UCSD-AML1 (cell line): ENCODE data around the gene TTC39A.
A peak's percentile ranks its signal among the peaks of the same experiment; 100 is the strongest.
"Not testable (repeated sequence)": the region's sequence is repeated elsewhere in the genome, so short reads cannot be mapped to it uniquely, and the experiment has no call there.

Source experiments
- DNase-seq: peaks from one replicate; lab custom pipeline; 2025; ENCODE audit not compliant: unreplicated experiment; lab: John Stamatoyannopoulos, UW

Gene TTC39A

DNA sequence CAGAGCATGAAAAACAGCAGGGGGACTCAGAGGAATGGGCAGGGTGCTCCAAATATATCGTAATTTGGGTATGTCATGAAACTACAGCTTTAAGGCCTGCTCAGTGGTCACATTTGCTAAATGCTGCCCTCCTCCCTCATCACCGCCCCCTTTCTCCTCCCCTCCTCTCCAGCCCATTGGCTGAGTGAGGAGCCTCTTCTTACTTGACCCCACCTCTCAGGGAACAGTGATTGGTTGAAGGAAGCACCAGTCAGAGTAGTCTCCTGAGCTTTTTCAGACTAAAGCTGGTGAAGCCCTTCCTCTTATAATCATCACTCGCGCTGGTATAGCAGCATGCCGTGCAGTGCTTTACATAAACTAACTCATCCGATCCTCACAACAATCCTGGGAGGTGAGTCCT lies 10.0 kb upstream of the TTC39A start:
- no peak for DNase-seq

DNA sequence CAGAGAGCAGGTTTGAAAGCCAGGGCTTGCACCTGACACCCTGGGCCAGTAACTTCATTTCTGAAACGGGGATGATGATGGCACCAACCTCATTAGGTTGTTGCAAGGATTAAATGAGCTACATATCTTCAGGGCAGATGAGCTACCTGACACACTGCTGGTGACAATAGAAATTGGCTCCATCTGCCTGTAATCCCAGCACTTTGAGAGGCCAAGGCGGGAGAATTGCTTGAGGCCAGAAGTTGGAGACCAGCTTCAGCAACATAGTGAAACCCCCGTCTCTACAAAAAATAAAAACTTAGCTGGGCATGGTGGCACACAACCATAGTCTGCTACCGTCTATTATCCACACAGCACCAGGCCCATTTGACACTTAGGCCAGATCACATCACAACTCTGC lies 6.3 kb upstream of the TTC39A start:
- DNase-seq, result no peak

GRCh38 chr1:51336004-51336403 lies 5.6 kb upstream of the TTC39A start:
- no peak for DNase-seq

- DNase-seq, result peak; percentile 31
Observed at GRCh38 chr1:51331206-51332100, 1.1 kb upstream of the TTC39A start.

GRCh38 chr1:51329443-51330325 lies 678 bp downstream of the TTC39A start:
- DNase-seq, result no peak

- no peak for DNase-seq
Observed at GRCh38 chr1:51328926-51329325, 1.4 kb downstream of the TTC39A start.

DNA sequence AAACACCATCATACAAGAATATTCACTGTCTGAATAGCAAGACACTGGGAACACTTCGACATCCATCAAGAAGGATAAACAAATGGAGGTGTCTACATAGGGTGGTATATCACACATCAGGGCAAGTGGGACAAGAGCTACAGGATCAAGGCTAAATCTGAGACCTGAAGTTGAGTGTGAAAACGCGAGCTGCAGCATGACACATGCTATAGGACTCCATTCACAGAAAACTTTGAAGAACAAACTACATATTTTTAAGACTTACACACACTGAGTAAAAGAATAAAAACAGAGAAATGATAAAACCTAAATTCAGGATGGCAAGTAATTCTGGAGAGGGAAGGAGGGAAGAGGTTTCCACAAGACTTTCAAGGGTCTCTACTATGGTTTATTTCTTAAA lies 2.1 kb downstream of the TTC39A start:
- DNase-seq, result no peak

DNA sequence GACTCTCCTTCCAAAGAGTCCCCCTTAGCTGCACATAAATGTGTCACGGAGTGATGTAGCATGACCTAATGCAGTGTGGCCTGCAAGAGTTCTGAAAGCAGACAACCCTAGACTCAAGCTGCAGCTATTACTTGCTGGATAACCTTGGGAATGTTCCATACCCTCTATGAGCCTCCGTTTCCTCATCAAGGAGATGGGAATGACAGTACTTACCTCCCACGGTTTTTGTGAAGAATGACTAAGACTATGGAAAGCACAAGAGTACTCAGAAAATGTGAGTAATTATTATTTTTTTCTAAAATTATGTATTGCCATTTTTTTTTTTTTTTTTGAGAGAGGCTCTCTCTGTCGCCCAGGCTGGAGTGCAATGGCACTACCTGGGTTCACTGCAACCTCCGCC lies 3.0 kb downstream of the TTC39A start:
- no peak for DNase-seq

DNA sequence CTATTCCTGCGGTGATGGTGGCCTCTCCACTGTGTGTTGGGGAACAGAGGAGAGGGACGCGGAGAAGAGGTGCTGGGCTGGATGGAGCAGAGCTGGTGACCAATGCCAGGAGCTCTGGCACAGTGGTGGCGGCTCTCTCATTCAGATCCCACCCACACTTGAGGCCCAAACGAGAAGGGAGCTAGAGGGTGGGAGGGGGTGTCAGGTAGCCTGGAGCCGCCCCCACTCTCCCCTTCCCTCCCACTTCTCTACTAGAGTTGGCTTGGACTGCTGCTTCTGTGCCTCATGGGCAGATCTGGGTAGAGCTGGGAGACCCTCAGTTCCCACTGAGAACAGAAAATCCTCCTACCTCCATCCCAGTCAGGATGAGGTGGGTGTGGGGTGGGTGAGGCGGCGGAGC lies 3.5 kb downstream of the TTC39A start:
- no peak for DNase-seq

DNA sequence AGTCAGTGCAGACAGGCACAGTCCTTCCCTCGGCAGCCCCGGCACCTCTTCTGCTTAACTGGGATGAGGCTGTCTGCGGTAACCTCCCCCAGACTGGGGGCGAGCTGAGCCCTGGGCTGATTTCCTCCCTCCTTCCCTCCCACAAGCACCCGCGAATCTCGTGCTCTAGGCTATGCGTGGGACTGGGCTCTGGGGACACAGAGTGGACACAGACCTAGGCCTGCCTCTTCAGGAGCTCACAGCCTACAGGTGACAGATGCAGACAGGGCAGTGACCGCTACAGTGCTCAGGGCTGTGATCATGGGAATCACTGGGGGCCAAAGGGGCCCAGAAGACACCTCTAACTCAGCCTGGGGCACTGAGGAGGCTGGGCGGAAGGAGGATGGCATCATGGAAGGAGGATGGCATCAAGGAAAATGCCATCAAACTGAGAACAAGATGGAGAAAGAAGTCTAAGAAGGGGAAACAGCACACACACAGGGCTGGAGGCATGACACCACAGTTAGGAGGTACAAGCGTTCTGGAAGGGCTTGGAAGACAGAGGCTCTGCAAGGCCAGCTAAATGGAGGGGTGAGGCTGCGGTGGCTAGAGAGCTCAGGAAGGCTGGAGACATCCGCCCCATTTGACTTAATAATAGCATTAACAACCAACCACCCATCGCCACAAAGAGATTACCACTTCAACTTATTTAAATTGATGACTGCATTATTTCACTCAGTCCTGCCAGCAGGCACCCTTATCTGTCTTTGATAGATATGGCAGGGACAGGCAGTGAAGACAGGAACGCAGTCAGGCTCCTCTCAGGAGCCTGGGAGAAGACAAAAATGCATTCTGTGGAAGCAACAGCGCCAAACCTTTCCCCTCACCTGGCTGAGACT lies 4.2 kb downstream of the TTC39A start:
- DNase-seq, result no peak

DNA sequence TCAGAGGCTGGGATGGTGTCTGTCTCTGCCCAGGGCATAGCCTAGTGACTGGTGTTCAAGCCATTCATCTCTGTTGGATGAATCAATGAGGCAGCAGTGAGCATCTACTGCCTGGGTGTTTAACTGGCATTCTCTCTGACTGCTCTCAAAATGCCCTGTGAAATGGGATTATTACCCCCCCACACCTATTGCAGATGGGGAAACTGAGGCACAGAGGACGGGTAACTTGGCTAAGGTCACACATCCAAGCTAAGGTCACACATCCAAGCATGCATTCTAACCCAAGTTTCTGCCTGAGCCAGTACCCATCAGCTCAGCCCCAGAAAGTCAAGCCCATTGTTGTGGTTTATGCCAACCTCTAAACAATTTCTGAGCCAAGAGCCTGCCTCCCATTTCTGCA lies 5.0 kb downstream of the TTC39A start:
- no peak for DNase-seq

GRCh38 chr1:51325011-51325385 lies 5.4 kb downstream of the TTC39A start:
- DNase-seq, result not testable (repeated sequence)

DNA sequence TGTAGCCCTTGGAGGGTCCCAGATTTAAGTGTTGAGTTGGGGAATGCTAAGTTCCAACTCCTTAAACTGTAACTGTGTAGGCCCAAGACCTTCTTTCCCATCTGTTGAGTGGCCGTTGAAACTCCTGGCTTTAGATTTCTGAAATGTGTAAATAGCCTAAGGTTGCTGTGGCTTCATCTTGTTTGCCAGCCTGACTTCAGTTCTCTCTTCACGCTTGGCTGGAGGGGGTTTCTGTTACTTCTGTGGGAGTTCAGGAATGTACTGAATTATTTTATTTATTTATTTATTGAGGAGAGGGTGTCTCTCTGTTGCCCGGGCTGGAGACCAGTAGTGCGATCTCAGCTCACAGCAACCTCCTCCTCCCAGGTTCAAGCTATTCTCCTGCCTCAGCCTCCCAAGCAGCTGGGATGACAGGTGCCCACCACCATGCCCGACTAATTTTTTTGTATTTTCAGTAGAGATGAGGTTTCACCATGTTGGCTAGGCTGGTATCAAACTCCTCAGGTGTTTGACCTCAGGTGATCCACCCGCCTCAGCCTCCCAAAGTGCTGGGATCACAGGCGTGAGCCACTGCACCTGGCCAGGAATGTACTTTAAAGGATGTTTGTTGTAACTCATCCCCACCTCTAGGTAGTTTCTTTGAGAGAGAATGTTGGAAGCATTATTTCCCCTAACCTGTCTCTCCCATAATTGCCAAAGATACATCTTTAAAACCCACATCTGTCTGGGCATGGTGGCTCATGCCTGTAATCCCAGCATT lies 5.9 kb downstream of the TTC39A start:
- DNase-seq, result no peak

DNA sequence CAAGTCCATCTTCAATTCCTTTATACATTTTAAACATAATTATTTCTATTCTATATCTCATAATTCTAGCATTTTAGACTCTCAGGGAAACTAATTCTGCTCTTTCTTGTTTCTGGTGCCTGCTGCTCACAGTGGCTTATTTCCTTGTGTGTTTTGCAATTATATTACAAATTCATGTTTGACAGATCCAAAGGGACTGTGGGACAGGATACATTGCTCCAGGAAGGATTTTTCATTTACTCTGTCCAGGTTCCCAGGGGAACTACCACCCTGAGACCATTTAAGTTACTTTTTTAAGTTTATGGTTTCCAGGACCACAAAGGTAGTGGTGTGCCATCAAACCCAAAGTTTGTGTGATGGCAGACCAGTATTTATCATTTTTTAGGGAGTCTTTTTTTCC lies 6.6 kb downstream of the TTC39A start:
- no peak for DNase-seq

GRCh38 chr1:51322417-51323101 lies 7.8 kb downstream of the TTC39A start:
- no peak for DNase-seq

- no peak for DNase-seq
Observed at GRCh38 chr1:51321924-51322280, 8.5 kb downstream of the TTC39A start.

- DNase-seq, result no peak
Observed at GRCh38 chr1:51320967-51321923, 9.1 kb downstream of the TTC39A start.

GRCh38 chr1:51317798-51318197 lies 12.6 kb downstream of the TTC39A start:
- no peak for DNase-seq

- DNase-seq, result no peak
Observed at GRCh38 chr1:51316846-51317120, 13.6 kb downstream of the TTC39A start.
